Loucy (cell line): ENCODE data around the gene FRMD4A.
"Not testable (repeated sequence)": the region's sequence is repeated elsewhere in the genome, so short reads cannot be mapped to it uniquely, and the experiment has no call there.

ENCODE experiments used
- CTCF ChIP-seq: fragments of 200-600 bp; sonication (generic); conservative IDR thresholded peaks from 2 replicates; pipeline ENCODE4 v1.5.1; 2014; ENCODE audit warnings: mild to moderate bottlenecking, antibody characterized with exemption, low read length
- EZH2phosphoT487 ChIP-seq: fragments of 200-600 bp; IDR thresholded peaks from 2 replicates; pipeline ENCODE4 v1.6.1; 2018; ENCODE audit warnings: antibody characterized with exemption, mild to moderate bottlenecking, moderate library complexity, borderline replicate concordance

- not testable (repeated sequence) for TF ChIP-seq CTCF, EZH2phosphoT487
These were observed 465.5 kb downstream of the FRMD4A start for GRCh38 chr10:13865220-13865619.
